Islet precursor cell (in vitro differentiated cells): Measurements from ENCODE around the gene MAP3K20.
"Not testable (repeated sequence)": the region's sequence is repeated elsewhere in the genome, so short reads cannot be mapped to it uniquely, and the experiment has no call there.

ENCODE experiments used
- DNase-seq: peaks from one replicate; pipeline ENCODE4 v3.0.0-alpha.2; 2018

MAP3K20 gene

DNA sequence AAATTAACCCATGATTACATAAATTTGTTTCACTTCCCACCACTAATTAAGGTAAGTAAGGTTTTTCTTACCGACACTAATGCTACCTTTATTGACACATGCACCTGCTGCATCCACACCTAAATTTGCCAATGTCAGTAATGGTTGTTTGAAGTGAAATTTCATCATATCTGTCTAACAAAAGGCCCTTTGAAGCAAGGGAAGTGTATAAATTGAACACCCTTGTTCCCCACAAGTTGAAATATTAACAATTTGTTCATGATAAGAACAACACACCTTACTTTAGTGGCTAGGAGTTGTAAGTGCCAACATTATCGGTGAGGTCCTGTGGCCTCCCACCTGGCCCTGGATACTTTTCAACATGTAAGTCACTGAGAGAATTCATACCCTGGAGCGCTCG, 162.7 kb downstream of the MAP3K20 start:
- no peak for DNase-seq

DNA sequence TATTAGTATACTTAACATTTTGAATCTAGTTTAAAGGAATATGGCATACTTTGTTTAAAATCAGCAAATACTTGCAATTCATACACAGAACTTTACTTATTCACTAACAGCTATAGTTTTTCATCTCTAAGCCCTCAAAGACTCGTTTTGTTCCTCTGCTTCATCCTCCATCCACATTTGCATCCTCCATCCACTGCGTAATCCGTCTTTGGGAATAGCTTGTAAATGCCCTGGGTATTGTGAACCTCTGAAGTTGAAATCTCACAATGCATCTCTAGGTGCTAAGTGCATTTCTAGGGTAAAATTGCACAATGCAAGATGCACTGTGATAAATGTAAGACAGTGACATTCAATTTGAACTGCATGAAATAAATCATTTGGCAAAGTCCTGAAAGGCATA, 163.2 kb downstream of the MAP3K20 start:
- no peak for DNase-seq

DNA sequence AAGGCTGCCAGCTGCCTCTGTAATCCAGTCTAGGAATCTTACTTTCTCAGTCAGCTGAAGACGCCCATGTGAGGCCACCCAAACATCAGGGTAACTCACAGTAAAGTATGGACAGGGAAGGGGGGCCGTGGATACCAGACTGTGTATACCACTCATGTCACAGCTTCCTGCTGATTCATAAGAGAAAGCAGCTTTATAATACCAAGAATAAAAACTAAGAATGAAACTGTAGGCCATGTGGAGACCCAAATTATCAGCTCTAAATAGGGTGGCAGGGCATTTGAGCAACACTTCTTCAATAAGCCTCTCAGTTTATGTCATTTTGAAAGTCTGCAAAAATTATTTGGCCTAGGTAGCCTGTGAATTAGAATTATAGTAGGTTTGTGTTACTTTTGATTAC, 164.0 kb downstream of the MAP3K20 start:
- DNase-seq = no peak

DNA sequence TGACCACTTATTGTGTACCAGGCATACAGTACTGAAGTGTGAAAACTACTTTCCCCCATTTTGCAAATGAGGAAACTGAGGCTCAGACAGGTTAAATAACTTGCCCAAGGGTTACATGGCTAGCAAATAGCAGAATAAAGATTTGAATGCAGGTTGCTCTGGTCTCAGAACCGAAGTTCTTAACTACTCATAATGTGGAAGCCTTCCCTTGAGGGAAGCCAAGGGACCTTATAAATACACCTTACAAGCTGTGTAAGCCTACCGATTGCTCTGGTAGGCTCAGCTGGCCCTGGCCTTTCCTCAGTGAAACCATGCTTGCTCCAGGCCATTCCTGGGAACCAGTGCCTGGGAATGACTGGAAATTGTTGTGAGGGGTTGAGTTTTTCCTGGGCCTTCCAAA, 164.4 kb downstream of the MAP3K20 start:
- DNase-seq = no peak

DNA sequence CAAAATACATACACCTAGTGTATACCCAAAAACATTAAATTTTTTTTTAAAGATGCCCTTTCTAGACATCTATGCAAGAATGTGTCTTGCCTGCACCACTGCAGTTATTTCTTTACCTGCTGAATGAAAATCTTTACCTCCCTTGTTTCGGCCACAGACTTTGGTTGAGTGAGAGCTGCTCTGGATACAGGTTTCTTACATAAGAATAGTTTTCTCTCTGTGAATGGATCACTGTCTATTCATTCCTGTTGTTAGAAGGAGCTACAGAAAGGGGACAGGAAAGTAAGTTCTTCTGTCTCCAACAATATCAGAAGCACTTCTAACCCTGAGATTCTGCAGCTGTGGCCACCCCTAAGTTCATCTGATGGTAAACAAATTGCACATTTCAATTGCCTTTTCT, 166.0 kb downstream of the MAP3K20 start:
- no peak for DNase-seq

DNA sequence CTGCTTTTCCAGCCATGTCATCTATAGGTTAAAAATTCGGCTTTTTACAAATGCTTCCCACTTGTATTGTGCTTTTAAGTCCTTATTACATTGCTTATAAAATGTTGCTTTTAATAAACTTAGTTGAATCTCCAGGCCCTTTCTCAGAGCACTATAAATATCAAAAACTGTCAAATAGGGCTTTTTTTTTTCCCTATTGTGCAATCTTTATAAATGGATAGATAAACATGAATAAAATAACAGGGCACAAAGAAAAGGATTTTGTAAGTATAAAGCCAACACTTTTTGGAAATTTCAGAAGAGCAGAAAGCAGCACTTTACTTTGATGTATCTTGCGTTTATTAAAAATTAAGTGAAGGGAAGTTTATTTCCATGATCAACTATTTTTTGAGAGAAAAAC, 171.5 kb downstream of the MAP3K20 start:
- no peak for DNase-seq

DNA sequence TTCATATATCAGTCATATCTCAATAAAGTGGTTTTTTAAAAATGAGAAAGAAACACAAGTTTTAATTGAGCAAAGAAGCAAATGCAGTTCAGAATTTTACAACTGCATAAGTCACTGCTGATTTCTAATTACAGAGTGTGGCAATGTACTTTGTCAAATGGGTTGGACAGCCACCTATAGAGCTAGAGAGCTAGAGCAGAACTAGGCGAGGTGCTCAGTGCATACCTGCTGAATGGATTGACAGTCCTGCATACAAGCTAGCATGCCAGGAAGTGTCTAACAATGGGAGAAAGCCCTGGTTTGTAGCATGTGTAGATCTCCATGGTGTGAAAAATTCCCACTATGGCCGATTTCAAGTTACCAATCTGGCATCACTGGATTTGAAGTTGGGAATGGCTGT, 172.7 kb downstream of the MAP3K20 start:
- DNase-seq = no peak

DNA sequence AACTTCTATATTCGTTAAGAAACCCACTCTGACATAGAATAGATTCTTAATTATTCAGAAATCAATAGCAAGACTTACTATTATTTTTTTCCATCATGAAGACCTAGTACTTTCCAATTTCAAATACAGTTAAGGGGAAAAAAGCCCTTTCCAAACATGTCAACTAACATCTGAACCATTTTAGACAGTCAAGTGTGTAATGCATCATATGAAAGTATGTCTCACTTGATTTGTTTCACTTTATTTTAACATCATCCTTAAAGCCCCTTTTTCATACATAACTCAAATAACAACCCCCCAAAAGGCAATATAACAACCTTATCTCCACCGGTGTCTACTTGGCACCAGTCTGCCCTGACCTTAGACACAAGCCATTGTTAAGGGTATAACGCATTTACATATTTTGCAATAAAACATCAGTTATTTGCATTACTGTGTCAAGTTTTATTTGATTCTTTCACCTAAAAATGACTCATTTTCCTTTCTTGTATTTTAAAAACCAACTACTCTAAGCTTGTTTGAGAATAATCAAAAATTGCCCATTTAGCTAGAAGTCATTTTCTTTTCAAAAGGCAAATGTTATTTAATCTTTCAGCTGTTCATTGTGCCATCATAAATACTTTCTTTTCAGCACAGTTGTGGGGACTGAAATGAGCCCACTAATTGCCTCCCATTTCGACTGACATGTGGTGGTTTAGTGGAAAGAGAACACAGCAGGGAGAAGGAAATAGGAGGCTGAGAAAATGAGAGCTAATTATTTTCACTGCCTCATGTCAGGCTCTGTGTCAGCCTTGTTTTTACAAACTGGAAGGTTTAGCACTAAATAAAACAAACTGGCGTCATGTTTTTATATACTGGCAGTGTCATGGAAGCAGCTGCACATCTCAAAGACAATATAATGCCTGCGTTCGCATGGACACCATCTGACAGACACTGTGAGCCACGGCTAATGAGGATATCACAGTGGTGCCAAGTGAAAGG, 174.3 kb downstream of the MAP3K20 start:
- no peak for DNase-seq

DNA sequence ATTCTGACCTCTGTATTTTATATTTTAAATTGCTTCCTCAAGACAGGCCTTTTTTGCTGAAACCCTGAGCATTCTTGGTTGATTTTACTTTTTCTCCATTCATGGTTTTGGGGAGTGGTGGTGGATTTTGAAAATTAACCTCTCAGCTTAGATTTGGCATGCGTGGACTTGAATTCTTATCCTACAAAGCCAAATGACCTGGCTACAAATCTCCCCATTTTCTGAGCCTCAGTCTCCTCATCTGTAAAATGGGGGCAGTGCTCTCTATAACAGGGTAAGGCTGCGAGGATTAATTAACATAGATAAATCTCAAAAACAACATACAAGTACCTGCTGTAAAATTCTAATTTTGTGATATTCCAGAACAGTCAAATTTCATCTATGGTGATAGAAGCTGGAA, 175.6 kb downstream of the MAP3K20 start:
- DNase-seq = no peak

DNA sequence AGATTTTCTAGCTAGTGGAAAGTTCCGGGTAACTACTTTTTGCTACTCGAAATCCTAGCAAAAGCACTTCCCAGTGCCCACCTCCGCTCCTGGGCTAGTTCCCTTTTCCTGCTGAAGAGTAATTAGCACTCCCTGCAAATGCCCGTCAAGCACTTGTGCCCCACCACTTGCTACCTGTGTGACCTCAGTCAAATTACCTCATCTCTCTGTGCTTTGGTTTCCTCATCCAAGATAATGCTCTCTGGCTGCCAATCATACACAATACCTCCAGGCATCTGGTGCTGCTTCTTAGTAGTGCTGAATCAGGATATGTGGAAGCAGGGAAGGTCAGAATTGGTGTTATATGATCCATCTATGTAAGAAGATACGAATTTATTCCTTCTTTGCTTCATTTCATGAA, 176.9 kb downstream of the MAP3K20 start:
- DNase-seq = no peak

DNA sequence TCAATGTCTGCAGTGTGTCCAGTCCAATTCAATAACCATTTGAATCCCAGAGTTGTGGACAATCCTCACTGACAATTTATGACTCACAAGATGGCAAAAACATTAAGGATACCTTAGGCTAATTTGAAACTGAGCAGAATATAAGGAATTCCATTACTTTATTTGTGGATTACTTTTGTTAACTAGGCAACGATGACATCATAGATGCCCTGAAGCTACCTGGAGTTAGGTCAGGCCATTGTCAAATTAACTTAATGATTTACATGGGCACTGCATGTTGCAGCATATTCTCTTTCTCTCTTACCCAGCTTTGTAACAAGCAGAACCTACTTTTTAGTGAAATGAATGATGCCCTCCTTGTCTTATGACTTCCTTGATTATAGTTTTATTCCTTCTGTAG, 179.0 kb downstream of the MAP3K20 start:
- DNase-seq = no peak

DNA sequence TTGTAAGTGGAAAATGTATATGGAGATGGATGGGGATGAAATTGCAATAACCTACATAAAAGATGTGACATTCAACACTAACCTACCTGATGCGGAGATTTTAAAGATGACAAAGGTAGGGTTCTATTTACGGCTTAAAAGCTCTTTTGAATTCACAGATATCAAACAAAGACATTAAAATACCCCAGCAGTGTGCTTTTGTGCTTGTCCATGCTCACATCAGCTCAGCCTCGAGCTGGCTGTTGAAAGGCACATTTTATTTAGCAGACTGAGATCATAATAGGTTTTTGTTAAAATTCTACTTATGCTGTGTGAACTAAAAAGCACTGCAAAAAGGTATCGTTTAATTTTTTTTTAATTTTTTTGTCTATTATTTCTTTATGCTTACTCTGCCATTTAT, 183.1 kb downstream of the MAP3K20 start:
- no peak for DNase-seq

DNA sequence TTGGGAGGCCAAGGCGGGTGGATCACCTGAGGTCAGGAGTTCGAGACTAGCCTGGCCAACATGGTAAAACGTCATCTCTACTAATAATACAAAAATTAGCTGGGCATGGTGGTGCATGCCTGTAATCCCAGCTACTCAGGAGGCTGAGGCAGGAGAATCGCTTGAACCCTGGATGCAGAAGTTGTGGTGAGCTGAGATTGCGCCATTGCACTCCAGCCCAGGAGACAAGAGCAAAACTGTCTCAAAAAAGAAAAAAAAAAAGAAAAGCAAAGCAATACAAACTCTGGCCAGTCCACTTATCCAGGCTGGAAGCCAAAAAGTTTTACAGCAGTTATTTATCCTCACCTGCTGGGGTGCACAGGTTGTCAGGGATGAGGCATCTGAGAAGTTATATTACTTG, 186.7 kb downstream of the MAP3K20 start:
- DNase-seq = not testable (repeated sequence)

DNA sequence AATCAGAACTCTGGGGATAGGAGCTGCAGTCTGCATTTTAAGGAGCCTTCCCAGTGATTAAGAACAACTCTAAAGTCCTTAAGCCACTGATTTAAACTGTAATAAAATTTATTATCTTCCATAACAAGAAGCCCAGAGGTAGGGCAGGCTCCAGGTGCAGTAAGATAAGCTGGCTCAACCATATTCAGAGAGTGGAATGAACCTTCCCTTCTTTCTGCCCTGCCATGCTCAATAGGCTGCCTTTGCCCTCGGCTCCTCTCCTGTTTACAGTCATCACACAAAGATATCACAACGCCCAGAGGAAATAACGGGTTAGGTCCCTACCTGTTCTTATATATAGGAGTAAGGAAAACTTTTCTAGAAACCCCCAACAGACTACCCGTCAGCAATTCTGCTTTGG, 188.5 kb downstream of the MAP3K20 start:
- no peak for DNase-seq

DNA sequence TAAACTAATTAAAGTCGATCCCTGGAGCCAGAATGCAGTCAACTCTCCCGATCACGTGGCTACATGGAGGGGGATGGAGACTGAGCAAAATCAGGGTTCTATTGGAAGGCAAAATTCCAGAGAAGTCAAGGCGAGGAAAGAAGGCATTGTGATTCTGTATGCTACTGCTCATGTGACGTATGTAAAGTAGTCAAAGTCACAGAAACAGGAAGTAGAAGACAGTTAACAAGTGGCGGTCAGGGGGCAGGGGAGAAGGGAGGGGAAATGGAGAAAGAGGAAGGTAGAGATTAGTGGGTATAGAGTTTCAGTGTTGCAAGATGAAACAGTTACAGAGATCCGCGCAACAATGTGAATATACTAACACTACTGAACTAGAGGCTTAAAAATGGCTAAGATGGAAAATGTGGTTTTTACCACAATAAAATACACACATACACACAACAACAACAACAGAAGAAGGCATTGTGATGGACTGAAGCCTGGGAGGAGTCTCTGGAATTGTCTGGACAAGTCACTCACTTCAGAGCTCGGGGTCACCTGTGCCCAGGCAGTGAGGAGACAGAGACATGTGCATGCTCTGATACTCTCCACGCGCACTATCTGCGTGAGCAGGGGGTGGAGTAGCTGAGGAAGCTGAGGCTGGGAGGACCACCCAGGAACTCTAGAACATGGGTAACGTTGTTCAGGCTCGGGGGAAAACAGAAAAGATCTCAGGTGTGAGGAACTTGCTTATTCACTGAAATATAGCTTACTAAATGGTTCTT, 189.1 kb downstream of the MAP3K20 start:
- DNase-seq = no peak

DNA sequence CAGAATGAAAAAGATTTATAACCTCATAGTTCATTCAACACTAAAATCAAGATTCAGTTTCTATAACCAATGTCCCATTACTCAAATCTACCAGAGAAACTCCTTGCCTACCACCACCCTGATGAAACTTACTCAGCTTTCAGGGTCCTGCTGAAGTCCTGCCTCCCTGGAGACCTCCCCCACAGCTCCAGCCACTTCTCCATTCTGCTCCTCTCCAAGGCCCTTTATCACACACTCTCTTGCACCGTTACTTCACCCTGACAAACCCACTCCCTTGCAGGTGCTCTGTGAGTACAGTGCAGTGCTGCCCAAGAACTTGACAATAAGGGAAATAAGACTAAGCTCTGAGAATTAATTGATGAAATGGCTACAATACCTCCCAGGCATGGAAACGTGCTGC, 195.5 kb downstream of the MAP3K20 start:
- no peak for DNase-seq

DNA sequence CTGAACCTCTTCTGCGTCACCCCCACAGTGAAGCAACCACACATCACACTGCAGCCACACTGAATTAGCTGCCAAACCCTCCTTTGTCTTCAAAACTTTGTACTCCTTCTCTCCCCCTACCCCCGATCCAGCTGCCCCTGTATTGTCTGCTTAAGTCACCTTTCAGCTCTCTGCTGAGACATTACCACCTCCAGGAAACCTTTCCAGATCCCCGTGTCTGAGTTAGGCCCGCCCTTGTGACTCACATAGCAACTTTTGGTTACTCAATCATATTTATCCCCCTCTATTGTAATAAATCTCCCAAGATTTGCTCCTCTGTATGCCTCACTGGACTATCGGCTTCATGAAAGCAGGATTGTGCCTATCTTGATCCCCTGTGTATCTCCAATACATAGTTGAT, 196.2 kb downstream of the MAP3K20 start:
- DNase-seq = no peak

DNA sequence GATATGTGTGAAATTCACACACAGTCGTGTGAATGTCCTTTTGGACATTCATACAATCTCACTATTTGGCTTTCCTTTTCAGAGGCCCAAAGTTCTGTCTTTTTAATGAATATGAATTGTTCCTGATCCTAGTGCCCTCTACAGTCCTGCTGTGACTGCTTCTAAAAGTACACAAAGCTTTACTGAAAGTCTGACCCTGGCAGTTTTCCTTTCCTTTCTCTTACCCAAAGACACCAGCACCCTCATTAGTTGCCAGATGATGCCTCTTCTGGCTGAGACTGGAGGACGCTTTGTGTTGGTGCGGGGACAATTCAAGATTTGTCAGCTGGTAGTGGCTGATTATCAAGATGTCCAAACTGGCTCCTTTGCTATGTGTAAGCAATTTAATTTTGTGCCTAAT, 197.2 kb downstream of the MAP3K20 start:
- no peak for DNase-seq

DNA sequence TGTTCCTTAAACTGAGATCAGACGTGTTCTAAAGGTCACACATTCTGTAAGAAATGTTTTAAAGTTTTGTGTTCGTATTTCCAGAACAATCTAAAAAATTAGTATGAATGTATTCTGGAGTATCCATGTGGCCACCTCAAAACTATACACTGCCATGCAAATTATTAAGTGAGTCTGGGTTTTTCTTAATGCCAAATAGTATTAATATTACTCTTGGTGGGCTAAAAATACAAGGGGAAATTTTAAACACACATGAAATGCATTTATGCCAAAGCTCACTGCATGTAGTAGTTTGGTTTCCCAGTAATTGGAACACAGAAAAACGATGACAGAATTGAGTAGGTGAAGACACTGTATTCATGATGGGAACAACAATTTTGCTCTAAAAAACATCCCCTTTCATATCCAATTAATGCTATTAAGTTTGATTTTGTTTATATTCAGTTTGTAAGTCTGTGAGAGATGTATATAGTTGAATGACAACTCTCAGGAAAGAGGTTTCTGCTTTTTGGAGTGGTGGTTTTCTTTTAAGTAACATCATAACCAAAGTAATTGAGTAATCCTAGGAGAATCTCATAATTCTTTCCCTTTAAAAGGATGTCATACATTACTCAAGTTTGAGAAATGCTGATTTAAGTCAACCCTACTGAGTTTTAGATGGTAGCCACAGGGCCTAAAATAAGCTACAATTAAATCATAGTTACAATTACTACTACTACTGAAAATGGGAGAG, 203.3 kb downstream of the MAP3K20 start:
- no peak for DNase-seq

DNA sequence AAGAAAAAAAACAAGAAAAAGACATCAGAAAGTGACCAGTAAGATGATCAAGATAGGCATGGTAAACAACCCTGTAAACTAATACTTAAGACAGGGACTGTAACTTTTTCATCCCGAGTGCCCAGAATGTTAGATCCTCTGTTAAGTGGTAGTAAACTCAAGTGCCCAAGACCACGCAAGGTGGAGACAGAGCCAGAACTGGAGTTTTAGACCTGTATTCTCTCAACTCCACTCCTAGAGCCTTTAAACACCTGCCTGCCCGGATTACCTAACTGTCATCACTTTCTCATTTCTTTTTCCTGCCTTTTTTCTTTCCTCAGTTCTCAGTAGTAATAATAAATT, 203.9 kb downstream of the MAP3K20 start:
- no peak for DNase-seq

DNA sequence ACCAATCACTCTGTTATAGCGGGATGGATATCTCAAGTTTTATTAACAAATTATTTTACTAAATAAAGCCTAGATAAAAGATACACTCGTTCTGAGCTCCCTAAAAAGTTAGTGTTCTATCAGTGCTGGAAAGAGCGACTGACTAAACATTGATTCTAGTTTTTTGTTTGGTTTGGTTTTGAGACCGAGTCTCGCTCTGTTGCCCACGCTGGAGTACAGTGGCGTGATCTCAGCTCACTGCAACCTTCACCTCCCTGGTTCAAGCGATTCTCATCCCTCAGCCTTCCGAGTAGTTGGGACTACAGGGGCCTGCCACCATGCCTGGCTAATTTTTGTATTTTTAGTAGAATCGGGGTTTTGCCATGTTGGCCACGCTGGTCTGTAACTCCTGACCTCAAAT, 205.2 kb downstream of the MAP3K20 start:
- DNase-seq = no peak

DNA sequence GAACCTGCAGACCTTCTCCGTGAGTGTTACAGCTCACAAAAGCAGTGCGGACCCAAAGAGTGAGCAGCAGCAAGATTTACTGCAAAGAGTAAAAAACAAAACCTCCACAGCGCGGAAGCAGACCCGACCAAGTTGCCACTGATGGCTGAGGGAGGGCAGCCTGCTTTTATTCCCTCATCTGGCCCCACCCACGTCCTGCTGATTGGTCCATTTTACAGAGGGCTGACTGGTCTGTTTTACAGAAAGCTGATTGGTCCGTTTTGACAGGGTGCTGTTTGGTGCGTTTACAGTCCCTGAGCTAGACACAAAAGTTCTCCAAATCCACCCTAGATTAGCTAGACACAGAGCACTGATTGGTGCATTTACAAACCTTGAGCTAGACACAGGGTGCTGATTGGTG, 206.3 kb downstream of the MAP3K20 start:
- DNase-seq = not testable (repeated sequence)

DNA sequence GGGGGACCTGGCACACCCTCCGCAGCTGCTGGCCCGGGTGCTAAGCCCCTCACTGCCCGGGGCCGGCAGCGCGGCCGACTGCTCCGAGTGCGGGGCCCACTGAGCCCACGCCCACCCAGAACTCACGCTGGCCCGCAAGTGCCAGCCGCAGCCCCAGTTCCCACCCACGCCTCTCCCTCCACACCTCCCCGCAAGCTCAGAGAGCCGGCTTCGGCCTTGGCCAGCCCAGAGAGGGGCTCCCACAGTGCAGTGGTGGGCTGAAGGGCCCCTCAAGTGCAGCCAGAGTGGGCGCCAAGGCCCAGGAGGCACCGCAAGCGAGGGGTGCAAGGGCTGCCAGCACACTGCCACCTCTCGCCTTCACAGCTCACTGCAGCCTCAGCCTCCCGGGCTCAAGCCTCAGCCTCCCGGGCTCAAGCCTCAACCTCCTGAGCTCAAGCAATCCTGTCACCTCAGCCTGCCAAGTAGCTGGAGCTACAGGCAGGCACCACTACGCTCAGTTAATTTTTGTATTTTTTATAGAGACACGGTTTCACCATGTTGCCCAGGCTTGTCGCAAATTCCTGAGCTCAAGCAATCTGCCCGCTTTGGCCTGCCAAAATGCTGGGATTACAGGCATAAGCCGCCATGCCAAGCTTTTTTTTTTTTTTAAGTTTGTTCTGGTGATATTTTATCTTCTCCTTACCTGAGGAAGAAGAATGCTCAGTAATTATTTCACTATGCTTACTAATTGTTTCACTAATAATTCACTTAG, 207.3 kb downstream of the MAP3K20 start:
- DNase-seq = no peak
